GM12878 (cell line): ENCODE results near the gene AOAH. TPM values are rescaled to one million over a fixed set of nuclear protein-coding genes. Genes with fewer than 3 reads are reported as not detected.

Experiments used
- ATAC-seq: fragments of 200-7000 bp; cut with Tn5 transposase; 3 replicates; pipeline ENCODE4 v1.9.1; 2020; ENCODE audit warnings: mild to moderate bottlenecking, moderate library complexity
- BruUV-seq: library from RNA; stranded (reverse); fragments of 400-500 nt; replicated peaks from 2 replicates; lab custom pipeline; 2021; lab: Mats Ljungman, UMichigan
- CTCF ChIA-PET: fragments of 300-600 bp; sonication (Branson Sonifier 250); formaldehyde crosslinking; extraction: SDS; loops from one replicate; lab custom pipeline; 2021; ENCODE audit warnings: inconsistent platforms; lab: Yijun Ruan, JAX
- POLR2A ChIA-PET: fragments of 350-600 bp; formaldehyde crosslinking; extraction: SDS; loops from one replicate; lab custom pipeline; 2021; ENCODE audit warnings: inconsistent platforms; lab: Charles Lee
- RAD21 ChIA-PET: fragments of 300-600 bp; sonication (Branson Sonifier 250); formaldehyde crosslinking; loops from one replicate; lab custom pipeline; 2023; ENCODE audit warnings: antibody characterized with exemption; ENCODE audit not compliant: unreplicated experiment; lab: Charles Lee
- SMC1A ChIA-PET: fragments of 300-600 bp; sonication (Branson Sonifier 250); formaldehyde crosslinking; loops from one replicate; lab custom pipeline; 2023; ENCODE audit not compliant: unreplicated experiment, uncharacterized antibody; lab: Charles Lee
- DNase-seq: peaks from one replicate; pipeline ENCODE4 v3.0.0-alpha.2; 2011; ENCODE audit warnings: low read depth, low spot score
- FAIRE-seq: peaks from 3 replicates; lab custom pipeline; 2011; peaks lifted over from hg19 to GRCh38; lab: Jason Lieb, UNC
- H2AFZ ChIP-seq: 2 replicates; pipeline ENCODE4 v1.6.0; 2011; ENCODE audit warnings: low read depth, low read length, control low read depth; ENCODE audit not compliant: control insufficient read depth
- H3K27ac ChIP-seq: 2 replicates; pipeline ENCODE4 v1.5.1; 2011; ENCODE audit warnings: control low read depth; ENCODE audit not compliant: control insufficient read depth, insufficient read depth
- H3K27me3 ChIP-seq, 2 experiments: replicated peaks in 1 of 2; 2 replicates each; pipeline versions ENCODE4 v1.6.0 to v1.6.1; 2011; ENCODE audit warnings: low read length in 1 of 2; ENCODE audit not compliant: control insufficient read depth in 2 of 2, insufficient read depth in 2 of 2
- H3K36me3 ChIP-seq, 2 experiments: 2 replicates each; pipeline ENCODE4 v1.5.1; 2011; ENCODE audit warnings: low read length in 1 of 2; ENCODE audit not compliant: control insufficient read depth in 2 of 2, insufficient read depth in 2 of 2
- H3K4me1 ChIP-seq: 2 replicates; pipeline ENCODE4 v1.6.1; 2011; ENCODE audit warnings: mild to moderate bottlenecking, low read length, moderate library complexity, mixed read lengths; ENCODE audit not compliant: control insufficient read depth, insufficient read depth
- H3K4me2 ChIP-seq: 2 replicates; pipeline ENCODE4 v1.6.0; 2011; ENCODE audit warnings: control low read depth; ENCODE audit not compliant: control insufficient read depth, insufficient read depth
- H3K4me3 ChIP-seq: fragments of 200-600 bp; sonication (generic); 2 replicates; pipeline ENCODE4 v1.5.1; 2016
- H3K79me2 ChIP-seq: 2 replicates; pipeline ENCODE4 v1.6.0; 2011; ENCODE audit warnings: low read length; ENCODE audit not compliant: control insufficient read depth, insufficient read depth
- H3K9ac ChIP-seq: 2 replicates; pipeline ENCODE4 v1.8.0; 2011; ENCODE audit warnings: low read length, control low read depth, mixed read lengths; ENCODE audit not compliant: control insufficient read depth, insufficient read depth
- H3K9me3 ChIP-seq: replicated peaks from 3 replicates; pipeline ENCODE4 v1.5.1; 2011; ENCODE audit warnings: mild to moderate bottlenecking, low read length; ENCODE audit not compliant: control insufficient read depth, insufficient read depth
- H4K20me1 ChIP-seq: 2 replicates; pipeline ENCODE4 v1.6.0; 2011; ENCODE audit not compliant: control insufficient read depth, insufficient read depth
- ATF7 ChIP-seq: fragments of 450-650 bp; IDR thresholded peaks from 2 replicates; pipeline ENCODE4 v1.6.1; 2016; ENCODE audit warnings: low read depth, mild to moderate bottlenecking
- ETV6 ChIP-seq, 2 experiments: fragments of 450-650 bp in 1 of 2; IDR thresholded peaks in 1 of 2; conservative IDR thresholded peaks in 1 of 2; 2 replicates each; pipeline ENCODE4 v1.6.1; 2014; ENCODE audit warnings: antibody characterized with exemption in 1 of 2, borderline replicate concordance in 1 of 2, low read depth in 1 of 2, mild to moderate bottlenecking in 1 of 2, moderate library complexity in 1 of 2
- HDGF ChIP-seq: fragments of 450-650 bp; IDR thresholded peaks from 2 replicates; pipeline ENCODE4 v1.6.1; 2016; ENCODE audit warnings: antibody characterized with exemption
- KAT2A ChIP-seq: conservative IDR thresholded peaks from 2 replicates; pipeline ENCODE4 v1.6.1; 2011; ENCODE audit warnings: low read depth, low read length; ENCODE audit not compliant: control insufficient read depth
- MEF2B ChIP-seq: fragments of 450-650 bp; IDR thresholded peaks from 2 replicates; pipeline ENCODE4 v1.6.1; 2018; ENCODE audit warnings: mild to moderate bottlenecking, moderate library complexity; ENCODE audit not compliant: partially characterized antibody, poor library complexity, severe bottlenecking
- MYB ChIP-seq: fragments of 150-350 bp; IDR thresholded peaks from 2 replicates; pipeline ENCODE4 v1.6.1; 2014; ENCODE audit warnings: mild to moderate bottlenecking, low read depth, low read length, borderline replicate concordance
- NFXL1 ChIP-seq: fragments of 450-650 bp; IDR thresholded peaks from 2 replicates; pipeline ENCODE4 v1.6.1; 2017; ENCODE audit warnings: antibody characterized with exemption, mild to moderate bottlenecking, borderline replicate concordance
- NR2C1 ChIP-seq: fragments of 450-650 bp; IDR thresholded peaks from 2 replicates; pipeline ENCODE4 v1.6.1; 2017; ENCODE audit warnings: antibody characterized with exemption, mild to moderate bottlenecking, moderate library complexity
- POLR2A ChIP-seq: IDR thresholded peaks from 2 replicates; pipeline ENCODE4 v1.6.1; 2011; ENCODE audit warnings: low read depth, mild to moderate bottlenecking, low read length
- RAD51 ChIP-seq: fragments of 450-650 bp; IDR thresholded peaks from 2 replicates; pipeline ENCODE4 v1.6.1; 2016; ENCODE audit warnings: moderate library complexity, mild to moderate bottlenecking, inconsistent platforms
- RCOR1 ChIP-seq: conservative IDR thresholded peaks from 2 replicates; pipeline ENCODE4 v1.6.1; 2012; ENCODE audit warnings: low read depth, low read length, improper control_type of control experiment
- SIX5 ChIP-seq: IDR thresholded peaks from 2 replicates; pipeline ENCODE4 v1.6.1; 2011; ENCODE audit warnings: mild to moderate bottlenecking, low read depth, low read length, moderate library complexity; ENCODE audit not compliant: severe bottlenecking
- SP1 ChIP-seq: IDR thresholded peaks from one replicate; pipeline ENCODE4 v1.6.1; 2011; ENCODE audit warnings: low read depth, low read length
- ZNF274 ChIP-seq: IDR thresholded peaks from one replicate; pipeline ENCODE4 v1.8.0; 2011; ENCODE audit not compliant: insufficient read length, insufficient read depth
- WGBS: methylation state at CpG from one replicate; pipeline ENCODE4 v1.1.6; 2016; ENCODE audit warnings: low lambda C conversion rate; ENCODE audit not compliant: insufficient replicate concordance, insufficient coverage; ENCODE audit errors: missing lambda C conversion rate; 5-methylcytosine and 5-hydroxymethylcytosine counted together
- in situ Hi-C: fragments of 300-500 bp; cut with MboI; formaldehyde crosslinking; loops from 9 replicates; pipeline ENCODE4 v1.14.3; 2018; ENCODE audit warnings: mixed read lengths
- intact Hi-C: fragments of 100-400 bp; cut with micrococcal nuclease; formaldehyde crosslinking; loops from one replicate; pipeline ENCODE4 v1.14.2; 2022; ENCODE audit not compliant: unreplicated experiment
- polyA plus RNA-seq, 11 experiments: library from polyadenylated mRNA; depleted of rRNA in 4 of 11; unstranded in 6 of 11; stranded (reverse) in 5 of 11; fragments of >200 nt; fragmentation: Nextera tagmentation in 4 of 11; fragmentation: Illumina TruSeq in 1 of 11; extraction: Ambion mirVana in 4 of 11; extraction: Trizol in 1 of 11; gene quantifications; 1 replicate in 1 of 11; 2 replicates in 10 of 11; pipeline versions ENCODE4 v1.2.1 to v1.2.3, GENCODE V29; 2011 to 2016; ENCODE audit warnings: inconsistent platforms in 2 of 11, missing spikeins in 2 of 11, low read depth in 1 of 11
- total RNA-seq, 4 experiments: library from RNA; depleted of rRNA in 3 of 4; stranded (reverse); fragments of >200 nt in 3 of 4; fragmentation: Illumina TruSeq in 1 of 4; extraction: Trizol in 1 of 4; gene quantifications; 2 replicates each; pipeline versions ENCODE4 v1.2.1 to v1.2.3, GENCODE V29; 2013 to 2021
- TF ChIP-seq, protein P1 (sequence below): fragments of 450-650 bp; IDR thresholded peaks from 2 replicates; pipeline ENCODE4 v1.6.1; 2017; ENCODE audit warnings: mild to moderate bottlenecking, moderate library complexity

AOAH gene
- total and polyA plus RNA-seq, 10 of the 15 experiments (the other 5 are each of a cell fraction or from before 2014, with no cell fraction given), result 0.32 to 2.8 (median 1.4) TPM

DNA sequence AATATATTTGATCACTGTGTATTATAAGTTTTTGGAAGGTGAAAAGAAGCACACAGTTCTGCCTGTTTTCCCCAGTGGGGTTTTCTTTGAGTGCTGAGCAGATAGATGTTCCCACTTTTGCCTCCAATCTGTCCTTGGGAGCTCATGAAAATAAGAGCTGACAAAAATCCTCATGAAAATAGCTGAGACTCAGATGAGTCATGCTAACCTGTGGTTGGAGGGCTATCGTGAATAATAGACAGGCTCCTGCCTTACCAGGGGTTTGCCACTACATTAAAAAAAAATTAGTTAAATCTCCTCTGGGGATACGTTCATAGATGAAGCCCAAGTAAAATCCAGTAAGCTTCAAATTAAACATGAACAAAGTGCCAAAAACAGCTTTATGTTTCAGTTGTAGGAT, 10.9 kb upstream of the AOAH start:
- in situ Hi-C loops, result no loop called here
- H3K9me3 ChIP-seq, result peaks cover 2% of the 10 kb centered on the region; the same call in 2 of the 3 replicates
- H3K4me2 ChIP-seq, result no peak overlapping the region
- H3K27ac ChIP-seq, result no peak overlapping the region
- WGBS, result 44% methylated on average over 2 of the region's 2 CpGs
- ChIA-PET POLR2A (no interaction called here), RAD21 (no interaction called here), CTCF (interaction anchor here (1.2 to 1.4 kb wide), 2 partner anchors 9 to 466 kb away, joined by 4 to 5 read pairs; no protein-coding TSS in a partner anchor), SMC1A (interaction anchor here (0.7 to 3.0 kb wide), 4 partner anchors 12 to 60 kb away, joined by 3 to 9 read pairs (median 5); no protein-coding TSS in a partner anchor)
- H3K36me3 ChIP-seq, result no peaks in the 10 kb centered on the region
- no peaks in the 10 kb centered on the region for H3K79me2 ChIP-seq
- H3K9ac ChIP-seq, result no peak overlapping the region
- H3K27me3 ChIP-seq, result no peaks in the 10 kb centered on the region
- intact Hi-C loops, result loop anchor here (5.0 kb wide), 1 partner anchor 217 kb away; no protein-coding TSS in a partner anchor
- TF ChIP-seq KAT2A (no peak), ZNF274 (no peak), SIX5 (no peak), POLR2A (no peak), ETV6 (conservative IDR thresholded peaks at IDR 0.05 in 1 of 2, IDR thresholded peaks at IDR 0.05 in 1 of 2; ENCODE audit: borderline replicate concordance in 1 of 2, low read depth in 1 of 2) (no peak), RAD51 (no peak), SP1 (no peak), RCOR1 (no peak), NFXL1 (no peak), MYB (no peak), ATF7 (no peak), HDGF (no peak), MEF2B (no peak), NR2C1 (no peak)
- TF ChIP-seq, protein P1, sequence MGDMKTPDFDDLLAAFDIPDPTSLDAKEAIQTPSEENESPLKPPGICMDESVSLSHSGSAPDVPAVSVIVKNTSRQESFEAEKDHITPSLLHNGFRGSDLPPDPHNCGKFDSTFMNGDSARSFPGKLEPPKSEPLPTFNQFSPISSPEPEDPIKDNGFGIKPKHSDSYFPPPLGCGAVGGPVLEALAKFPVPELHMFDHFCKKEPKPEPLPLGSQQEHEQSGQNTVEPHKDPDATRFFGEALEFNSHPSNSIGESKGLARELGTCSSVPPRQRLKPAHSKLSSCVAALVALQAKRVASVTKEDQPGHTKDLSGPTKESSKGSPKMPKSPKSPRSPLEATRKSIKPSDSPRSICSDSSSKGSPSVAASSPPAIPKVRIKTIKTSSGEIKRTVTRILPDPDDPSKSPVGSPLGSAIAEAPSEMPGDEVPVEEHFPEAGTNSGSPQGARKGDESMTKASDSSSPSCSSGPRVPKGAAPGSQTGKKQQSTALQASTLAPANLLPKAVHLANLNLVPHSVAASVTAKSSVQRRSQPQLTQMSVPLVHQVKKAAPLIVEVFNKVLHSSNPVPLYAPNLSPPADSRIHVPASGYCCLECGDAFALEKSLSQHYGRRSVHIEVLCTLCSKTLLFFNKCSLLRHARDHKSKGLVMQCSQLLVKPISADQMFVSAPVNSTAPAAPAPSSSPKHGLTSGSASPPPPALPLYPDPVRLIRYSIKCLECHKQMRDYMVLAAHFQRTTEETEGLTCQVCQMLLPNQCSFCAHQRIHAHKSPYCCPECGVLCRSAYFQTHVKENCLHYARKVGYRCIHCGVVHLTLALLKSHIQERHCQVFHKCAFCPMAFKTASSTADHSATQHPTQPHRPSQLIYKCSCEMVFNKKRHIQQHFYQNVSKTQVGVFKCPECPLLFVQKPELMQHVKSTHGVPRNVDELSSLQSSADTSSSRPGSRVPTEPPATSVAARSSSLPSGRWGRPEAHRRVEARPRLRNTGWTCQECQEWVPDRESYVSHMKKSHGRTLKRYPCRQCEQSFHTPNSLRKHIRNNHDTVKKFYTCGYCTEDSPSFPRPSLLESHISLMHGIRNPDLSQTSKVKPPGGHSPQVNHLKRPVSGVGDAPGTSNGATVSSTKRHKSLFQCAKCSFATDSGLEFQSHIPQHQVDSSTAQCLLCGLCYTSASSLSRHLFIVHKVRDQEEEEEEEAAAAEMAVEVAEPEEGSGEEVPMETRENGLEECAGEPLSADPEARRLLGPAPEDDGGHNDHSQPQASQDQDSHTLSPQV, result no peak
- H3K4me3 ChIP-seq, result no peak overlapping the region
- no peaks in the 10 kb centered on the region for H4K20me1 ChIP-seq
- DNase-seq, result no peak
- ATAC-seq, result no peak
- BruUV-seq, result no TSS peak
- peaks cover 11% of the 10 kb centered on the region for H3K4me1 ChIP-seq
- FAIRE-seq, result no peak
- no peak overlapping the region for H2AFZ ChIP-seq
